ENCODE data around the gene MTUS2.

- TF ChIP-seq CTCF (conservative IDR thresholded peaks at IDR 0.05; ENCODE audit: low read depth, low read length) (no peak), EZH2phosphoT487 (IDR thresholded peaks at IDR 0.05; ENCODE audit: borderline replicate concordance, low read length) (no peak)
Measured at GRCh38 chr13:29099781-29100406, 279.8 kb downstream of the MTUS2 start.
